Neural cell (in vitro differentiated cells): ENCODE data around the gene FAM229B. TPM values are rescaled to one million over a fixed set of nuclear protein-coding genes. Genes with fewer than 3 reads are reported as not detected.

Experiments used
- H2AFZ ChIP-seq: fragments of 200-600, 300-800 bp; sonication (generic), shearing (Covaris generic); 2 replicates; pipeline ENCODE4 v1.6.0; 2014; ENCODE audit warnings: low read depth, mild to moderate bottlenecking, antibody characterized with exemption, low read length, moderate library complexity
- H3F3A ChIP-seq: fragments of 200-600 bp; shearing (Covaris generic); 2 replicates; pipeline ENCODE4 v1.6.1; 2016; ENCODE audit warnings: mild to moderate bottlenecking, moderate library complexity, mixed read lengths, antibody characterized with exemption, low read length; ENCODE audit not compliant: insufficient read depth, poor library complexity, severe bottlenecking
- H3K27ac ChIP-seq: fragments of 200-600, 300-800 bp; sonication (generic), shearing (Covaris generic); 2 replicates; pipeline ENCODE4 v1.5.1; 2014; ENCODE audit warnings: mild to moderate bottlenecking, low read length, moderate library complexity
- H3K27me3 ChIP-seq: fragments of 300-800, 200-600 bp; sonication (generic), shearing (Covaris generic); 2 replicates; pipeline ENCODE4 v1.6.0; 2014; ENCODE audit warnings: mild to moderate bottlenecking, low read depth, low read length, moderate library complexity; ENCODE audit not compliant: insufficient read depth
- H3K36me3 ChIP-seq: fragments of 300-800, 200-600 bp; sonication (generic), shearing (Covaris generic); 2 replicates; pipeline ENCODE4 v1.5.1; 2014; ENCODE audit warnings: mild to moderate bottlenecking, antibody characterized with exemption, low read length, moderate library complexity; ENCODE audit not compliant: insufficient read depth
- H3K4me2 ChIP-seq: fragments of 300-800, 200-600 bp; sonication (generic), shearing (Covaris generic); 2 replicates; pipeline ENCODE4 v1.6.0; 2014; ENCODE audit warnings: mild to moderate bottlenecking, low read length
- H3K4me3 ChIP-seq: fragments of 300-800, 200-600 bp; sonication (generic), shearing (Covaris generic); 2 replicates; pipeline ENCODE4 v1.5.1; 2014; ENCODE audit warnings: mild to moderate bottlenecking, low read length, moderate library complexity
- H3K79me2 ChIP-seq: fragments of 200-600 bp; shearing (Covaris generic); replicated peaks from 2 replicates; pipeline ENCODE4 v1.6.0; 2014; ENCODE audit warnings: mild to moderate bottlenecking, low read length, moderate library complexity; ENCODE audit not compliant: insufficient read depth
- H3K9ac ChIP-seq: fragments of 300-800, 200-600 bp; sonication (generic), shearing (Covaris generic); 2 replicates; pipeline ENCODE4 v1.6.1; 2016; ENCODE audit warnings: mild to moderate bottlenecking, low read length, mixed read lengths
- H3K9me2 ChIP-seq: fragments of 200-600 bp; shearing (Covaris generic); 2 replicates; pipeline ENCODE4 v1.6.1; 2016; ENCODE audit warnings: mild to moderate bottlenecking, low read length, mixed read lengths; ENCODE audit not compliant: insufficient read depth
- H3K9me3 ChIP-seq: fragments of 200-600, 300-800 bp; sonication (generic), shearing (Covaris generic); 2 replicates; pipeline ENCODE4 v1.6.1; 2016; ENCODE audit warnings: mild to moderate bottlenecking, mixed run types, low read length, moderate library complexity, mixed read lengths
- H4K20me1 ChIP-seq: fragments of 200-600 bp; shearing (Covaris generic); 2 replicates; pipeline ENCODE4 v1.6.1; 2016; ENCODE audit warnings: mild to moderate bottlenecking, mixed run types; ENCODE audit not compliant: insufficient read depth
- CTCF ChIP-seq: fragments of 450-650 bp; IDR thresholded peaks from 2 replicates; pipeline ENCODE4 v1.5.1; 2014; ENCODE audit warnings: antibody characterized with exemption, mild to moderate bottlenecking, moderate library complexity; ENCODE audit not compliant: poor library complexity, severe bottlenecking
- EP300 ChIP-seq: fragments of 450-650 bp; conservative IDR thresholded peaks from 2 replicates; pipeline ENCODE4 v1.6.1; 2014; ENCODE audit warnings: antibody characterized with exemption, mild to moderate bottlenecking, moderate library complexity; ENCODE audit not compliant: poor library complexity, severe bottlenecking
- EZH2 ChIP-seq: fragments of 200-600, 300-800 bp; shearing (Covaris generic), sonication (generic); IDR thresholded peaks from 2 replicates; pipeline ENCODE4 v1.6.1; 2014; ENCODE audit warnings: antibody characterized with exemption, low read length, borderline replicate concordance, mild to moderate bottlenecking; ENCODE audit not compliant: insufficient read depth, poor library complexity, severe bottlenecking
- MXI1 ChIP-seq: fragments of 450-650 bp; conservative IDR thresholded peaks from 2 replicates; pipeline ENCODE4 v1.6.1; 2014; ENCODE audit warnings: antibody characterized with exemption, mild to moderate bottlenecking; ENCODE audit not compliant: poor library complexity, severe bottlenecking
- POLR2AphosphoS5 ChIP-seq: IDR thresholded peaks from 2 replicates; pipeline ENCODE4 v1.6.1; 2012
- RAD21 ChIP-seq: fragments of 450-650 bp; conservative IDR thresholded peaks from 2 replicates; pipeline ENCODE4 v1.6.1; 2014; ENCODE audit warnings: antibody characterized with exemption, mild to moderate bottlenecking, moderate library complexity
- REST ChIP-seq: IDR thresholded peaks from 2 replicates; pipeline ENCODE4 v1.6.1; 2012; ENCODE audit warnings: borderline replicate concordance
- SMC3 ChIP-seq: fragments of 450-650 bp; conservative IDR thresholded peaks from 2 replicates; pipeline ENCODE4 v1.6.1; 2014; ENCODE audit warnings: antibody characterized with exemption, mild to moderate bottlenecking, moderate library complexity; ENCODE audit not compliant: poor library complexity
- TAF1 ChIP-seq: IDR thresholded peaks from 2 replicates; pipeline ENCODE4 v1.6.1; 2012; ENCODE audit warnings: low read depth
- polyA plus RNA-seq: library from polyadenylated mRNA; depleted of rRNA; stranded (reverse); fragments of >200 nt; gene quantifications from 2 replicates; pipeline ENCODE4 v1.2.3, GENCODE V29; 2014

FAM229B gene
- polyA plus RNA-seq, 1 donor from 2014 or later = 142 TPM

- Histone ChIP-seq H3K27ac (no peak overlapping the region), H3K79me2 (no peaks in the 10 kb centered on the region), H3F3A (no peaks in the 10 kb centered on the region), H4K20me1 (no peaks in the 10 kb centered on the region), H3K4me3 (no peak overlapping the region), H3K4me2 (no peak overlapping the region), H3K9ac (no peak overlapping the region), H3K27me3 (no peaks in the 10 kb centered on the region), H3K36me3 (no peaks in the 10 kb centered on the region), H3K9me2 (no peaks in the 10 kb centered on the region), H2AFZ (no peak overlapping the region), H3K9me3 (no peaks in the 10 kb centered on the region)
- TF ChIP-seq EZH2 (no peak), SMC3 (no peak), MXI1 (no peak), TAF1 (no peak), RAD21 (no peak), EP300 (no peak), REST (no peak), CTCF (no peak), POLR2AphosphoS5 (no peak)
These were observed 36.6 kb downstream of the FAM229B start for GRCh38 chr6:112123982-112124381.

- Histone ChIP-seq H3K4me3 (no peak overlapping the region), H3K9me3 (no peaks in the 10 kb centered on the region), H2AFZ (no peak overlapping the region), H3K27me3 (no peaks in the 10 kb centered on the region), H4K20me1 (no peaks in the 10 kb centered on the region), H3K79me2 (no peaks in the 10 kb centered on the region), H3K9me2 (no peaks in the 10 kb centered on the region), H3K9ac (no peak overlapping the region), H3K27ac (no peak overlapping the region), H3F3A (no peaks in the 10 kb centered on the region), H3K36me3 (no peaks in the 10 kb centered on the region), H3K4me2 (no peak overlapping the region)
- TF ChIP-seq SMC3 (no peak), POLR2AphosphoS5 (no peak), EP300 (no peak), RAD21 (no peak)
These were observed 40.8 kb downstream of the FAM229B start for GRCh38 chr6:112128208-112128607.

- Histone ChIP-seq H3F3A (no peaks in the 10 kb centered on the region), H3K36me3 (no peaks in the 10 kb centered on the region), H3K4me2 (no peak overlapping the region), H3K9me2 (no peaks in the 10 kb centered on the region), H3K27ac (no peak overlapping the region), H3K79me2 (no peaks in the 10 kb centered on the region), H3K9me3 (no peaks in the 10 kb centered on the region), H4K20me1 (no peaks in the 10 kb centered on the region), H3K4me3 (no peak overlapping the region), H3K9ac (no peak overlapping the region), H3K27me3 (no peaks in the 10 kb centered on the region), H2AFZ (no peak overlapping the region)
- TF ChIP-seq RAD21 (no peak), SMC3 (no peak), POLR2AphosphoS5 (no peak), EP300 (no peak), MXI1 (no peak), REST (no peak), TAF1 (no peak), CTCF (no peak), EZH2 (no peak)
These were observed 43.5 kb downstream of the FAM229B start for GRCh38 chr6:112130878-112131277.
